GM08714 (cell line): Measurements from ENCODE around the gene C6orf141.
A peak's percentile ranks its signal among the peaks of the same experiment; 100 is the strongest.

Source experiments
- H3K4me3 ChIP-seq: fragments of 200-500 bp; sonication (Bioruptor generic); 2 replicates; pipeline ENCODE4 v1.5.1; 2014; ENCODE audit warnings: mild to moderate bottlenecking, low read length, inconsistent platforms
- ZNF274 ChIP-seq: IDR thresholded peaks from 2 replicates; pipeline ENCODE4 v1.6.1; 2012; ENCODE audit warnings: mild to moderate bottlenecking, low read depth, low read length

Gene C6orf141

DNA sequence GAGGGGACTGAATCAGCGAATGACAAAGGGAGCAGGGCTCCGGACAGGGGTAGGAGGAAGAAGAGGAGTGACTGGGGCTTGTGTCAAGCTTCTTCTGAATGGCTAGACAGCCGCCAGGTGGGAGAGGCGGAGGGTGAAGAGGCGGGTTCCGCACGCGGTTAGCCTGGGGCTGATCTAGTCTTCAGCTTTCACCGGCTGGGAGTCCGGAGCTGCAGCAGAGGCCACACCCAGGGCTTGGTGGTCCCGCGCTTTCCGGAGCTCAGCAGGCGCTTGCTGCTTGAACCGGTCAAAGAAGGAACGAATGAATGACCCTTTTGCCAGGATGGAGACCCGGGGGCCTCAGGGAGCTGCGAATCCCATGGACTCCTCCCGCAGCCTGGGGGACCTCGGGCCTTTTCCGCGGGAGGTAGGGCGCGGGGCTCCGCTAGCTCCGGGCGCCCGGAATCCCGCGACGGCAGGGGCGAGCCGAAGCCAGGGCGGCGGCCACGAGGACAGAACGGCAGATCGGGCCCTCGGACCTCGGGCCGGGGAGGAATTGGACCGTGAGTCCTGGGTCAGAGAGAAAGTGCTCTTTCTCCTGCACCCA, at the start of gene C6orf141:
Gene C6orf141 (plus strand): TSS at position 177 of the 586 bp plus-strand sequence. CDS start 125 bp downstream, at position 302.
- TF ChIP-seq ZNF274: no peak
- peak within 1 kb of the TSS; percentile 38 for H3K4me3 ChIP-seq

DNA sequence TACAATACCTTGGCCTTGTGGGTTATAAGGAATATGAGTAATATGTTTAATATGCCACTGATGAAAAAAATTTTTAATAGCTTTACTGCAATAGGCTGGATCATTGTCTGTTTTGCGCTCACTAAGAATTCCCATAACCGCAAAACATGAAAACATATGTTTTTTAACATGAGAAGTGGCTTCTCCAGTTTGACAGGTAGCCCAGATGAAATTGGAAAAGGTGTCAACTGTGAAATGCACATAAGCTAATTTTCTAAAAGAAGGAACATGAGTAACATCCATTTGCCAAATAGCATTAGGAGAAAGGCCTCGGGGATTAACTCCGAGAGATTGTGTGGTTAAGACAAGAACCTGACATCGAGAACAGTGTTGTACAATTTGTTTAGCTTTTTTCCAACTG, 45.8 kb upstream of the C6orf141 start:
- H3K4me3 ChIP-seq: no peak overlapping the region
- TF ChIP-seq ZNF274: no peak

GRCh38 chr6:49506569-49507111, 43.8 kb upstream of the C6orf141 start:
- H3K4me3 ChIP-seq: no peak overlapping the region
- no peak for TF ChIP-seq ZNF274

DNA sequence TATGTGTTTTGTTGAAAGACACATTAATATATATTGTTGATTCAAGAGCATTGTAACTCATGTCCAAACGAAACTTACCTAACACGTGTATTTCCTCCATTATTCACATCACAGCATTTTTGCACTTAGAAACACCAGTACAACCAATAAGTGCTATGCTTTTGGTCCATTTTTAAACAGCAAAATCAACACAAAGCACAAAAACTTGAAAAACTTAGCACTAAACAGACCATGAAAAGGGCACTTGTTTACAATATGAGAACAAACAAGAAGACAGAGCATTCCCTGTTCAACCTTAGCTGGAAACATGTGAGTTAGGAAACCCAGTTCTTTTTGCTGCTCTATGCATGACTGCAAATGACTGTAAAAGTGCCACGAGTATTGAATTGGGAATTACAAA, 41.1 kb upstream of the C6orf141 start:
- TF ChIP-seq ZNF274: no peak

DNA sequence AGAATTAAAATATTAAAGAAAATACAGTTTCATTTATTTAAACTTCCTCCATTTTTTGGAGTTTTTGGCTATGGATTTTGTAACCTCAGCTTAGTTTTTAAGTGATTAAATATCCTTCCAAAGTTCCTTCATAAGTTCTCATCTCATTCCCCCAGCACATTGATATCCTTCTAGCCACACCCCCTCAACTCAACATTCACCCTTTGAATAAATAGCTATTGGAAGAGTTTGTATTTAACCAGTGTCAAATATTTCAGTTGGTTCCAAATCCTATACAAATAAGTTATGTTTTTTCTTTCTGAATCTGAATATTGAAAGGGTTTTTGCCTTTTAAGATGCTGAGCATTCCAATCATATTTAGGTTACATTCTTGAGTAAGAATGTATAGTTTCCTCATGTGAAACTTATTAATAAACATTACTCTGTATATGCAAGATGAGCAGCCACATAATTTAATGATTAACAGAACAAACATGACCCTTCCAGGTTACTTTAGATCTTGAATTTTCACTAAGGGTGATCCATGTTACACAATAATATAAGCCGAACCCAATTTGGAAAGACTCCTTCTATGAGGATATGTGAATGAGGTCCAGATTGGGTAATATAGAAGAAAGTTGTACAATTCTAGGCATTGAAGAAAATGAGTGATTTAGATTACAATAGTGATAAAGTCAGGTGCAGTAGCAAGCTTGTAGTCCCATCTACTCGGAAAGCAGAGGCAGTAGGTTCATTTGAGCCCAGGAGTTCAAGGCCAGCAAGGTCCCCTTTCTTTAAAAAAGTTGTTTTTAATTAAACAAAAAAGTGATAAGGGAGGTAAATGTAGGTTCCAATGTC, 37.1 kb upstream of the C6orf141 start:
- H3K4me3 ChIP-seq: no peak overlapping the region
- no peak for TF ChIP-seq ZNF274

More for the DNA sequence above, 41.1 kb upstream of the C6orf141 start:
- no peak overlapping the region for H3K4me3 ChIP-seq

GRCh38 chr6:49514571-49515484, 35.6 kb upstream of the C6orf141 start:
- no peak overlapping the region for H3K4me3 ChIP-seq
- no peak for TF ChIP-seq ZNF274

DNA sequence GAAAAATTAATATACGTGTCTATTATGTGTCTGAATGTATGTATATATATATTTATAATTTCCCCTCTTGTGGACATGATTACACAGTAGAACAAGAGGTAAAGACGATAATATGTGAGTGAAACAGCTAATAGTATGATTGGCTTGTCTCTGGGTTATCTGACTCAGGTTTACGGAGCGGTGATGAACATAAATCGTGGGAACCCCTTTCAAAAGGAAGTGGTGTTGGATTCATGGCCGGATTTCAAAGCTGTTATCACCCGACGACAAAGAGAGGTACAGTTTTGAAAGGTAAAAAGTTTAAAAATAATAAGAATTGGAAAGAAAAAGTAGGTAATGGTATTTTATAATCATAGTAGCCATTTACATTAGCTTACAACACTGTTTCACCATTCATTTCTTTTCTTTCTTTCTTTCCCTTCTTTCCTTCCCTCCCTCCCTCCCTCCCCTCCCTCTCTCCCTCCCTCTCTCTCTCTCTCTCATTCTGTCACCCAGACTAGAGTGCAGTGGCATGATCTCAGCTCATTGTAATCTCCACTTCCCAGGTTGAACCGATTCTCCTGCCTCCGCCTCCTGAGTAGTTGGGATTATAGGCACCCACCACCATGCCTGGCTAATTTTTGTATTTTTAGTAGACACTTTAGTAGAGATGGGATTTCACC, 34.9 kb upstream of the C6orf141 start:
- H3K4me3 ChIP-seq: no peak overlapping the region
- no peak for TF ChIP-seq ZNF274

DNA sequence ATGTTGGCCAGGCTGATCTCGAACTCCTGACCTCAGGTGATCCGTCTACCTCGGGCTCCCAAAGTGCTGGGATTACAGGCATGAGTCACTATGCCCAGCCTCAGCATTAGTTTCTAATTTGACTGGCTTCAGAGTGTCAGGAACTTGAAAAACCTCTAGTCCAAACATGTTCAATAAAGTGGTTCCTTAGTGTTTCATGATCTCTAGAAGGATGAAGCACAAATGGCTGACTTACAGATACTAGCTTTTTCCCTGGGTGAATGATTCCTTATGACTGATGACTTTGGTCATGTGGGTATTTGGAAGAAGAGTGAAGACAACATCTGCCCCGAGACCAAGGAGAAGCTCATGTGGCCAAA, 34.3 kb upstream of the C6orf141 start:
- TF ChIP-seq ZNF274: no peak
- H3K4me3 ChIP-seq: no peak overlapping the region

GRCh38 chr6:49517919-49518318, 32.5 kb upstream of the C6orf141 start:
- H3K4me3 ChIP-seq: no peak overlapping the region
- TF ChIP-seq ZNF274: no peak

DNA sequence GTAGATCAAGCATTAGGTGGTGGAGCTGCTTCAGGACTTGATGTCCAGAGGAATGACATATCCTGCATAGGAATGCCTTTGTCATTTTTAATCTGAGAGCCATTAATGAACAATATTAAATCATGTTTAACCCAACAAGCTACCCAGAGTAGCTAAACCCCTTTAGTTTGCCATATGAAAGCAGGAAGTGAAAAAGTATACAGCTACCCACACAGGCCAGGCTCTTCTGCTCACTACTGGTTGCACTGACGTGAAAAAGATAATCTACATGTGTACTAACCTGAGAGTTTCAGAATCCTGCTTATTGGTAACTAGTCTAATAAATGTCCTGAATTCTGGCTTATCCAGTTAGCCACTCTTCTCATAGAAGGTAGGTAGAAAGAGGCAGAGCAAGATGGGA, 30.8 kb upstream of the C6orf141 start:
- TF ChIP-seq ZNF274: no peak

DNA sequence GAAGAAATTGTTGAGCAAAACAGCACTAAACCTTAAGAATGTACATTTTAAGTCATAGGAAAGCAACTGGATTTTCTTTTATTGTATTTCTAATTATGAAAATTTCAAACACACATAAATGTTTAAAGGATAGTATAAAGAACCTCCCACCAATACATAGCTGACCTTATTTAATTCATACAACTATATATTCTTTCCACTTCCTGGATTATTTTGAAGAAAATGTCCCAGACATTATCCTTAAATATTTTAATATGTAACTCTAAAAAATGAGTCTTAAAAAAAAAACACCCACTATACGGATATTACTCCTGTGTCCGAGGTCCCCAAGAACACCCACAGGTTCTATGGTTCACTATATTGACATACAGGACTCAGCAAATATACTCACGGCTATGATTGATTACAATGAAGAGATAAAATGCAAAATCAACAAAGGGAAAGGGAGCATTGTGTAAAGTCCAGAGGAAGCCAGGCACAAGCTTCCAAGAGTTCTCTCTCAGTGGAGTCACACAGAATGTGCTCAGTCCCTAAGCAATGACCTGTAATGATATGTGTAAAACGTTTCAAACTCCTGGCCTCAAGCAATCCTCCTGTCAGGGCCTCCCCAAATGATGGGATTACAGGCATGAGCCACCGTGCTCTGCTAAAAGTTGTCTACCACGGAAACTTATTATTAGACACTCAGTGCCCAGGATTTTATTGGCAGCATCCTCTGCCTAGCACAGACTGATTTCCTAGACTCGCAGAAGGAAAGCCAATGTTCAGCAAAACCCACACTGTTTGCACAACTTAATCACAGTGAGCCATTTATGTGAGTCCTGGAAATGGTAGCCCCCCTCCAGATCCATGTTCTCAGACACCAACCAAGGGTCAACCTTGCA, 27.5 kb upstream of the C6orf141 start:
- no peak for TF ChIP-seq ZNF274

More for the DNA sequence above, 30.8 kb upstream of the C6orf141 start:
- no peak overlapping the region for H3K4me3 ChIP-seq

DNA sequence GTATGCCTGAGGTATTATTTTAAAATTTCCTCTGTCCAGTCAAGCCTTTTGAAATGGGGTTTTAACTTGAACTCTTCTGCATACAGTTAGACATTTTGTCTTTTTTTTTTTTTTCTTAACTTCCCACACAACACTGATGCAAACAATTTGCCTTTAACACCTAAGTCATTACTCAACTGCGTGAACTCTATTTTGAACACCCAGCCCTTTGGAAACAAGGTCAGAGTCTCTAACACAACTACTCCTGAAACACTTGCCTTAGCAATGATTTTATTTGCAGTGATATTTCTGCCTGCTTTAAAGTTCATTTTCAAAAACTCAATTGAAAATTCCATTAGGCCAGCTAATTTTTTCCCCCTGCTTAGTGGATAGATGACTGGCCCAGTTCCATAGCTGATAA, 26.6 kb upstream of the C6orf141 start:
- H3K4me3 ChIP-seq: no peak overlapping the region
- TF ChIP-seq ZNF274: no peak

More for the DNA sequence above, 27.5 kb upstream of the C6orf141 start:
- no peak overlapping the region for H3K4me3 ChIP-seq

- no peak overlapping the region for H3K4me3 ChIP-seq
- TF ChIP-seq ZNF274: no peak
Observed at GRCh38 chr6:49524541-49524940, 25.9 kb upstream of the C6orf141 start.

GRCh38 chr6:49526598-49526997, 23.9 kb upstream of the C6orf141 start:
- TF ChIP-seq ZNF274: no peak
- no peak overlapping the region for H3K4me3 ChIP-seq
